HG03280 (cell line): ENCODE data around the gene CAPN7.

Experiments
- ATAC-seq: cut with Tn5 transposase; IDR thresholded peaks from one replicate; pipeline ENCODE4 v1.9.1; 2021; ENCODE audit warnings: mild to moderate bottlenecking, moderate library complexity; ENCODE audit not compliant: unreplicated experiment

The CAPN7 gene

DNA sequence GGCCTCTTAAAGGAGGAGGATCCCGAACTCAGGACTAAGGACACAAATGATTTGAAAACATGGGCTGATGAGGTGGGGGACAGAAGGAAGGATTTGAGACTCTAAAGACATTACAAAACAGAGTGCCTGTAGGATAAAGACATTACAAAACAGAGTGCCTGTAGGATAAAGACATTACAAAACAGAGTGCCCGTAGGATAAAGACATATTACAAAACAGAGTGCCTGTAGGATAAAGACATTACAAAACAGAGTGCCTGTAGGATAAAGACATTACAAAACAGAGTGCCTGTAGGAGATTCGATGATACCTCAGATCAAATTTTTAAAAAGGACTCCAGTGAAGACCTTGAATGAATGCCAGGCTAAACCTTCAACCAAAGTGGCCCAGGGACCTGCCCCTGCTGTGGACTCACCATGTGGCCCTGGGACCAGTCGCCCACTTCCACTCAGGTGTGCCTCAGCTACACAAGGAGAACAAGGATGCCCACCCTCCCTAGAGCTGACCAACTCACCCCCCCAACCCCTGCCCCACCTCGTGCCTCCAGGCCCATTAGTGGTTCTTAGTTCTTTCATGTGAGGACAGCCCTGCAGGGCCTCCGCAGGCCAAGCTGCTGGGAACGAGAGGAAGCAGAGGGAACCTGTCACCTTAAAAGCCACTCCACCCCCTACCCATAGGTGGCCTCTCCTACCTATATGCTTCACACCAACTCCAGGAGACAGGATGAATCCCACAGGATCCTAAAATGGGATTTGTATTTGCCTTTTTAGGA lies 66.6 kb downstream of the CAPN7 start:
- no peak for ATAC-seq

DNA sequence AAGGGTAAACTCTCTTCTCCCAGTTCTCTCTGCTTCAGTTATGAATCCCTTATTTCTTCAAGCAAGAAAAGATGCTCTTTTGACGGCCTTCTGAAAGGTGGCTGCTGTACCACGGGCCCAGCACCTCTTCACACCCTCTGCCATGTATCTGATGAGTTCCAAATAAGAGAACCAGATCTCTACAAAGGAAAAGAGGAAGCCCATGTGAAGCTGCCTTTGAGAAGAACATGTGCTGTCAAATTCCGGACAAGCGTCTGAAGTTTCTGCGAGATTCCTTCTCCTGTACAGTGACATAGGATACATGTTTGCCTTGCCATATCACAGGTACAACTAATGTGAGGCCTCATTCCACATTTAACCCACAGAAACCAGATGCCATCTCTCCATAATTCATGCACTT lies 67.2 kb downstream of the CAPN7 start:
- no peak for ATAC-seq

DNA sequence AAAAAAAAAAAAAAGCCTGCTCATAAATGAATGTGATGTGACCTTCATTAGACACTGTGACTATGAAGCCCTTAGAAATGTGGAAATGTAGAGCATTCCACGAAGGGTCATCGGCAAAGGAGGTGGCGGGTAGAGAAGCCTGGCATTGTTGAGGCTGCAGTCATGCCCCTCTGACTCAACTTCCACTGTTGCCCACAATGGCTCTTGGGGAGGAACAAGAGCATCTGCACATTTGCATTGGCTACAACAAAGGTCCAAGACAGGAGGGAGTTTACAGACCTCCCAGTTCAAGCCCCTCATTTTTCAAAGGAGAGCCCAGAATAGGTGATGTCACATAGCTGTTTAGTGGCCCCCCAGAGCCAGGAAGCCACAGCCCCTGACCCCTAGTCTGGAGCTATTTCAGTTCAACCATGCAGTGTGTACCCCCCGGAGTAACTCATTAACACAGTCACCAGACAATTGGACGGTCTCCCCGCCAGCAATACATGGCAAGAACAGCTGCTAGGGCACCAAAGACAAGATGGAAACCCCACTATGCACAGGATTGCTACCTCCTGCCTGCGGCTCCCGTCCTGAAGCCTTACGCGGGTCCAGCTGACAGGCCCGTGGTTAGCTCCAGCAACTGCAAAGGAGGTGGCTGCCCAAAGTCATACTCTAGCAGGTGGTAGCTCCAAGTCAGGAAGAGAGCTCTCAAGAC lies 70.1 kb downstream of the CAPN7 start:
- no peak for ATAC-seq

DNA sequence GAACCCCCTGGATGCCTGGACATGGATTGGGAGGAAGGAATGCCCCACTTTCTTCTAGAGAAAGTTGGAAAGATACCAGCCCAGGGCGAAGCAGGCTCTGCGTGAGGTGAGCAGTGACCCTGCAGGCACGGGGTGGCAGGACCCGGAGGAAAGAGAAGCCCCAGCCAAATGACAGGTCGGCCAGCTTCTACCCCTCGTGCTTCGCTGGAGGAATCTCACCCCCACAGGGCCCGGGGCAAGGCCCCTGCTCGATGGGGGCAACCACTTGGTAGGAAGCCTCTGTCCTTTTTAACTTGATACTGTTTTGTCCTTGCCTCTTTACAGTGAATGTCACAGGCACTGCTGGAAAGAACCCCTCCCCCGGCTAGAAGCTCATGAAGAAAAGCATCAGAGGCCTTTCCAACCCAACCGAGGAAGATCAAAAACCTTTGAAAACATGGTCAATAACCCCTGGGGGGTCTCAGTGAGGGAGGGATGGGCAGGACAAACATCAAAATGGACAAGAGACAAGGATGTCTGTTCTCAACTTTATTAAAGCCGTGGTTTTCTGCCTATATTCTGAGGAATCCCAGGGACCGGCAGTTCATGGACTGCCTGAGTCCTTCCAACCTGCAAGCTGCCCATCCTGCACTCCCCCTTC lies 71.9 kb downstream of the CAPN7 start:
- no peak for ATAC-seq

DNA sequence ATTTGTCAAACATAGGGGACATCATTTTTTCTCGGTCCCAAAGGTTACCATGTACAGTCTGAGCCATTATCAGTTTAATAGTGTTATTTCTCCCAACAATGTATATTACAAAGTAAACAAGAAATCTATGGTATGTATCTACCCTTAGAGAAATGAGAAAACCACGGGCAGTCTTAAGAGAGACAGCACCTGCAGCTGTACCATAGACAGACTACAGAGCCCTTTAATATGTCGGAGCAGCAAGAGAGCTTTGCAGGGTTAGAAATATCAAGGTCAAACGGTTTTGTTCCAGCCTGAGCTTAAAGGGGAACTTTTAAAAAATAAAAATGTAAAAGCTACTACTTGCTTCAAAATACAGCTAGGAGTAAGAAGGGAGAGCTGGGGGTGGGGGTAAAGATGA lies 73.2 kb downstream of the CAPN7 start:
- no peak for ATAC-seq

DNA sequence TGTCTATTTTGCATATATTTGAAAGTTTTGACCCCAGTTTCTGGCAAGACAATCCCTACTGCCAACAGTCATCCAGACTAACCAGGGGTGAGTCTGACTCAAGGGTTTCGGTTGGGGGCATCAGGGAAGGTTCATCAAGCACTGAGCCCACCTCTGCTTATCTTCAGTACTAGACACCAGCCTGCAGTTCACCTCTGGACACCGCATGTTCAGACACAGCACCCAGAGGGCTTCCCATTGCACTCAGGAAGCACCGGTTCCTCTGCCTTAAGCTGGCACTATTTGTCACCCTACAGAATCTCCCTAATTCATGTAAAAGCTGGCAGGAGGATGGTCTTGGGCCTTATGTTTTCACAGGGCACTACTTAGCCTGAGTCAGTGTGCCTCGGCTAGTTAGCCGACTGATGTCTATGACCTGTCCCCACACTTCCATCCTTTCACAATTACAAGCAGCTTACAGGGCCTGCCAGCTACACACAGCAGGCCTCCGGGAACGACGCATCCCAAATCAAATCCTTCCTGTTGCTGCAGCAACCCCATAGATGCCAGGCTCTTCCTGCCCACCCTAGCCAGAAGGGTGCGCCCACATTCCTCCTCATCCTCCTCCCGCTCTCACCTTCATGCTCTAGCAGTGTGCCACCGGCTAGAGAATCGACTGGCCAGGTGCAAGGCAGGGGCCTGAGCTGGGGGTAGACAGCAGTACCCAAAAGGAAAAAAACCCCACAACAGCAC lies 73.8 kb downstream of the CAPN7 start:
- no peak for ATAC-seq

DNA sequence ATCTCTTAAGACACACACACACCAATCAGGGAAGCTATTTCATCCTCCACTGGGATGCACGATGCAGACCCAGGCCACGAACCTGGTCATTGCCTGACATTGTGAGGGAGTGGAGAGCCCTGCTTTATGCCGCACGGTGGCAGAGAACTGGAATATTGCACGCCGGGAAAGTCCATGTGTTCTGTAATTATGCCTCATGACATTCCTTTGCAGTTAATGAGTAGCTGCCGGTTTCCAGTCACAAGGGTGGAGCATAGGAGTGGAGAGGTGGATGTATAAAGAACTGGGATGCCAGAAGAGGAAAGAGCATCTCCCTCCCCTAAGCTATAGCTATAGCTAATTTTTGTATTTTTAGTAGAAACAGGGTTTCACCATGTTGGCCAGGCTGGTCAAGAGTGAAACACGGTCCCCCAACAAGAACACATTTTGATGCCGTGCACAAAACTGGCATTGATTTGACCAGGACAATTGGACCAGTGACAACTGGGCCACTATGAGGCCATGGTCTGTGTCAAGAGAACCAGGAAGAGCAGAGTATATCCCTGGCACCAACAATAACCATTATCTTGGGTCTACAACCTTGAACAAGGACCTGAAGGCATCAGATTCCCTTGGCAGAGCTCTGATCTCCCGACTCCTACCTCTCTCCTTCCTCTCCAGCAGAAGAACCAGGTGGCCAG lies 74.9 kb downstream of the CAPN7 start:
- no peak for ATAC-seq

DNA sequence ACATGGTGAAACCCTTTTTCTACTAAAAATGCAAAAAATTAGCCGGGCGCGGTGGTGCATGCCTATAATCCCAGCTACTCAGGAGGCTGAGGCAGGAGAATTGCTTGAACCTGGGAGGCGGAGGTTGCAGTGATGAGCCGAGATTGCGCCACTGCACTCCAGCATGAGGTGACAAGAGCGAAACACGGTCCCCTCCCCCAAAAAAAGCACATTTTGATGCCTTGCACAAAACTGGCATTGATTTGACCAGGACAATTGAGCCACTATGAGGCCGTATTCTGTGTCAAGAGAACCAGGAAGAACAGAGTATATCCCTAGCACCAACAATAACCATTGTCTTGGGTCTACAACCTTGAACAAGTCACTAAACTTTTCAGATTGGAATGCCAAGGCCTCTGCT lies 75.8 kb downstream of the CAPN7 start:
- ATAC-seq, result no peak

DNA sequence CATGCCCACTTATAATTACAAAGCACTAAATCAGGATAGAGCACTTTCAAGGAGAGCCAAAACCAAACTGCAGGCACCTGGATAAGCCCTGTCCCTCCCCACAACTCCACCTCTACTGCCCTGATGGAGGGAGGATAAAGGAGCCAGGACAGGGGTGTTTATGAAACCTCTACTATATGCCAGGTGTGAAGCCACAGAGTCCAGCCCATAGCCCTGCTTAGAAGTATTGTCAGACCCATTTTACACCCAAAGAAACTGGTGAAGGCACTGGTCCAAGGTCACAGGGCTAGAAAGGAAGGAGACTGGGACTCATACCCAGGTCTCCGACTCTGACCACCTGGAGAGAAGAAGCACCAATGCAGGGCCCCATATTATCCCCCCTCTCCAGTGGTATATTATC lies 77.7 kb downstream of the CAPN7 start:
- ATAC-seq, result no peak

DNA sequence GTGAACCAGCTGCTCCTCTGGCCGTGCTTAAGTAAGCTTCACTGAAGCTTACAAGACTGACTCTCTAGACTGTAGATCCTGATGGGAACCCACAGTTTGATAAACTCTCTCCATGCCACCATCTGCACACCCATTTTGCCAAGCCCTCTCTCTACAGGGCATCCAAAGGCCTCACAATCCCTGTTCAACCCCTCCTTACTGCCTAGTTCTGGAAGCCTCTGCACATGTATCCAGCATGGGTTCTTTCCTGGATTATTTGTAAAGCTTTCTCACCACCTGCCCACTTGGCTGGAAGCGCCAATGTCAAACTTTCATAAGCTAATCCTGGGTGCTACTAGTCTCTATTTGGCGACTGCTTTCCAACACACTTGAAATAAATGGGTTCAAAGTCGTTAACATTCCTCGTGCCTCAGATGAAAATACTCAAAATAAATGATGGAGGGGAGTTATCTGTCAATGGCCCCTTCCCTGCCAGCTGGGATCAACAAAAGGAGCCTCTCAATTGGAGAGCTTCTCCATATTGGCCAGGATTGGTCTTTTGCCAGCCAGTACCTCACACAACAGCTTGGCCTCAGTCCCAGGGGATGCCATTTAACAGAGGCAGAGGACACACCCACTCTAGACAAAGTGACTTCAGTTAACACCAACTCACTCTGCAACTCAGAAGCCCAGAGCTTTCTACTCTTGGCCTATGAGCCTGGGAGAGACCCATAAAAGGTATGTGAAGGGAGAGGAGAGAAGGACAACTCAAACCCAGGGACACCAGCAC lies 78.3 kb downstream of the CAPN7 start:
- ATAC-seq, result no peak

DNA sequence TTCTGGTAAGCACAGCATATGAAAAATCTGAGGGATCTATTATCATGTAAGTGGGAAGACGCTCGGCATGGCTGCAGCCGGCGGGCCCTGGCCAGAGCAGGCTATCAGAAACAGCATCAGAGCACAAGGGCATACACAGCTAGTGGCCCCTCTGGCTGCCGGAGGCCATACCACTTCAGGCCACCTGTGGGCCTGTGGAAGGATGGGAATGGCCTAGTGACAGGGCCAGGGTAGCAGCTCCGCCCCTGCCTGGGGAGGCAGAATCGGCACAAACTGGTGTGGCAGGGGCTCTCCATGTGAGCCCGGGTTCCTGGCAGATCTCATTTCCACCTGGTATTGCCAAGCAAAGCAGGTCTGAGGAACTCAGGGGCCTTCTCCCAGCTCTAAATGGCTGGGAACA lies 80.0 kb downstream of the CAPN7 start:
- no peak for ATAC-seq

DNA sequence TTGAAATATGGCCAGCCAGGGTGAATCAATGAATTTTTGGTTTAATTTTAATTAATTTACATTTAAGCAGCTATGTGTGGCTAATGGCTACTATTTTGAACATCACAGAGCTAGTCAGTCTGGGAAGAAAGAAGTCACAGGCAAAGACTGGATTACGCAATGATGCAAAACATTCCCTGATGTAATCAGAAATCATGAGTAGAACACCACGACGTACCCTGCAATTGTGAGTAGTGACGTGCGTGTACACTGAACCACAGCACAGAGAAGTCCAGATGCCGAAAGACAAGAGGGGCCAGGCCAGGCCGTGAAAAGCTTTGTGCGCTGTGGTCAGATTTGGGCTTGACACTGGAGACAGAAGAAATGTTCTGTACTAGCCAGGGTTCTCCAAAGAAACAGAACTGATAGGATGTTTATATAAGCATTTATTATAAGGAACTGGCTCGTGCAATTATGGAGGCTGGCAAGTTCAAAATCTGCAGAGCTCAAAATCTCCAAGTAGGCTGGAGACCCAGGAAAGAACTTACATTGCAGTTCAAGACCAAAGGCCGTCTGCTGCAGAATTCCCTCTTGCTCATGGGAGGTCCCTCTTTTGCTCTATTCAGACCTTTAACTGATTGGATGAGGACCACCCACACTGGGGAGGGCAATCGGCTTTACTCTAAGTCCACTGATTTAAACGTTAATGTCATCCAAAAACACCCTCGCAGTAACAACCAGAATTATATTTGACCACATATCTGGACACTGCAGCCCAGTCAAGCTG lies 81.7 kb downstream of the CAPN7 start:
- no peak for ATAC-seq

DNA sequence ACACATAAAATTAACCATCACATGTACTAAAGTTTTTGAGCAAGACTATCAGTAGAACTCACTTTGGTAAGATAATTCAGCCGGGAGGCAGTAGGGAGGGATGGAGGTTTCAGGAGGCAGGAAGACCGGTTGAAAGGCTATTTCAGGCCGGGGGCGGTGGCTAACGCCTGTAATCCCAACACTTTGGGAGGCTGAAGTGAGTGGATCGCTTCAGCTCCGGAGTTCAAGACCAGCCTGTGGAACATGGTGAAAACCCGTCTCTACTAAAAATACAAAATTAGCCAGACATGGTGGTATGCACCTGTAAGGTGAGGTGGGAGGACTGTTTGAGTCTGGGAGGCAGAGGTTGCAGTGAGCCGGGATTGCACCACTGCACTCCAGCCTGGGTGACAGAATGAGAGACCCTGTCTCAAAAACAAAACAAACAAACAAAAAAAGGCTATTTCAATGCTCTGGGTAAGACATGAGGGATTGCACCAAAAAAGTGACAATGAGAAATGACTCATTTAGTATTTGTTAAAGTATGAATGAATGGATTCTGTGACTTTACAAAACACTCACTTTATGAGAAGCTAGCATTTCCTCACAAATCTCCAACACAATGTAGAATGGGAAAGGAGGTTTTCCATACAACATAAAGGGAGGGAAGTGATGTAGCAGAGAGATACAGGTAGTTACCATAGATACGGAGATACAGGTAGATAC lies 82.4 kb downstream of the CAPN7 start:
- no peak for ATAC-seq

DNA sequence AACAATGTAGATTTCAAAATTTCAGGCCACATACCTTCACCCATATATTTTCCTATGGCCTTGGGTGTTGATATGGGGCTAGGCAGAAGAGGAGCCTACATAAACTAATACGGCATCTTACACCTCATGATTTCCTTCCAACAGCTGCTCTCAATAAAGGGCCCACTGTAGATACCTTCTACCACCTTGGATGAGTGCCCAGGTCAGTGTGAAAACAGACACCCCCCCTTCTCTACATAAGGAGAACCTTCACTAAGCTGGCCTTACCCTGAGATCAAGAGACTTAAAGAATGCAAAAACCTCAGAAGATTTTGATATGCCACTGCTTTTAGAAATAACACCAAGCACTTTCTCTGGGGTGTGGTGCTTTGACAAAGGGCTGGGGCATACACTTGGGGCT lies 83.6 kb downstream of the CAPN7 start:
- ATAC-seq, result no peak

DNA sequence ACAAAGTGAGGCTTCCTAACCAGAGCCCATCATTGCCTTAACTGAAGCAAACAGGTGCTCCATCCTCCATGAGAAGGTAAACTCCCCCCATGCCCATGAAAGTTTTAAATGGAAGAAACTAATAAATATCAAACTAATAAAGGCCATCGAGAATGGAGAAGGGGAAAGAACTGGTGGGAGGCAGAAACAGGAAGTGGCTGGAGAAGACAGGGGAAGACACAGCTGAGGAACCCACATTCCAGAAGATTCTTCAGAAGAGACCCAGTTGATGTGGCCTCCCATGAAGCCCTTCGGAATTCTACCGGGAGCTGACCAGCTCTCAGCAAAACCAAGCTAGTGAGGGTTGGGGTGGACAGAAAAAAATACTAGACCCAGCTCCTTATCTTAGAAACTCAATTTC lies 84.7 kb downstream of the CAPN7 start:
- ATAC-seq, result no peak

DNA sequence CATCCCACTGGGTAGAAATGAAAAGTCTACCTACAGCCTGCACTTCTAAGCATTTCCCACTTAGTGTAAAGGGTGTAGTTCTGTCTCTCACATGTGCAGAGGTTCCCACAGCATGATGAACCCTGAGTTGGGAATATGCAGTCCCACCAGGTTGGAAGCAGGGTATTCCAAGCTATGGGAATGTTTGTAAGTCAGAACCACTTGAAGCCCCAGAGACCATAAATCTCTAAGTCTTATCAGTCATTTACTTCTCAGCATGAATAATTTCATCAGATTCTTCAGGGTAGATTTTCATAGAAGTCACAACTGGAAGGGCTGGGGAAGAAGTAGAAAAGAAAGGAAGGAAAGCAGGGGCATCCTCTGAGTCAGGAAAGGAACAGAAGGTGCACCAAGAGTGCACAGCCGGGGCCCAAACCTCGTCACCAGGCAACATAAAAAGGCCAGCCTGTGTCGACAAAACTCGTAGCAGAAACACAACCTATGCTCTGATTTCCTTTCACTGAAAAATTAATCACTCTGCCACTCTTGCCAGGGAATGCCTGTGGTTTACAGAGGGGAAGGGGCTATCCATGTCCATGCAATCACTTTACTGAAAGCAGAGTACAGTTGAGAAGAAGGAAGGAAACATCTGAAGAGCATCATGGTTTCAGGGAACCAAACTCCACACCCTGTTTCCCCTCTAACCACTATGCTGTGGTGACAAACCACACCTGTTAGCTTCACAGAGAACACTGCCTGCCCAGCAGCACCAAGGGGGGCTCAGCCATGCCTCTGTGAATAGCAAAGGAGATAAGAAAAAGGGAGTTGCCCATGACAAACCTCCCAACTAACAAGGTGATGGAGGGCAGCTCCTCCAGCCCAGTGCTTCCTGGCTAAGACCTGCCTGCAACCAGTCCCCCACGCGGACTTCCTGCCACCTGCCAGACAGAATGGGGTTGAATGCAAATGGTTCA lies 85.8 kb downstream of the CAPN7 start:
- peak; percentile 70 for ATAC-seq

DNA sequence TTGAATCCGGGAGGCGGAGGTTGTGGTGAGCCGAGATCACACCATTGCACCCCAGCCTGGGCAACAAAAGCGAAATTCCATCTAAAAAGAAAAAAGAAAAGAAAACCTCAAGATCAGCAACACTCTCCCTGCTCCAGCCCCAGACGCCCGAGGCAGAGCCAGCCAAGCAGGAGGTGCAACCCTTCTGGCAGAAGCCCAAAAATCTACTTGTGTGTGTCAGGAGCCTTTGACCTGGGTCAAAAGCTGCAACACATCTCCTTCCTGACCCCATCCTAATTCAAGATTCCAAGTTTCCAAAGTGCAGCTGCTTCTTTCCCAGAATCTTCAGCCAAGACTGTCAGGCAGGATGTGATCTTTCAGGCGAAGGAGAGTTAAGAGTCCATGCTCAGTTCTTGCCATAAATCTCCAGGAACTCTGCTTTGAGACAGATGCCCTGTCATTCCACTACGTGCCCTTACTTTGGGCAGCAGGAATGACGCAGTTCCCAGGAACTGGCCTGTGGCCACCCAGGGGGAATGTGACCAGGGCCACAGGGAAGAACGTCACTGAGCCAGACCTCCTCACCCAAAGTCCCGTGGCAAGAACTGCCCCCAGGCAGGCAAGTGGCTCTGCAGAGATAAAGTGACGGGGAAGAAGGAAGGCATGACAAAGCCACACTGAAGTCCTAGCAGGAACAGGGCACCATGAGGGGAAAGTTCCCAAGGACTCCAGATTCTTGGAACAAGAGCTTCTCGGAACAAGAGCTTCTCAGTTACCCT lies 86.9 kb downstream of the CAPN7 start:
- no peak for ATAC-seq
